ENCODE results near the gene GMEB2.
"Not testable (repeated sequence)": the region's sequence is repeated elsewhere in the genome, so short reads cannot be mapped to it uniquely, and the experiment has no call there.

Gene GMEB2

GRCh38 chr20:63639093-63639975 lies 12.4 kb upstream of the GMEB2 start:
- peak; percentile 51 for DNase-seq (ENCODE audit: low read depth in 2 of 2)

- no peak for DNase-seq (ENCODE audit: low read depth in 2 of 2)
These were observed 10.1 kb upstream of the GMEB2 start for GRCh38 chr20:63636752-63637628.

GRCh38 chr20:63635431-63636141 lies 8.7 kb upstream of the GMEB2 start:
- peak; percentile 42 to 45 for DNase-seq (ENCODE audit: low read depth in 2 of 2)

GRCh38 chr20:63633732-63634131 lies 6.8 kb upstream of the GMEB2 start:
- no peak for DNase-seq (ENCODE audit: low read depth in 2 of 2)

- DNase-seq (ENCODE audit: low read depth in 2 of 2): not testable (repeated sequence)
These were observed 4.5 kb upstream of the GMEB2 start for GRCh38 chr20:63631426-63631825.

- not testable (repeated sequence) for DNase-seq (ENCODE audit: low read depth in 2 of 2)
These were observed 4.1 kb upstream of the GMEB2 start for GRCh38 chr20:63630956-63631355.

GRCh38 chr20:63628246-63628975 lies 1.5 kb upstream of the GMEB2 start:
- DNase-seq (ENCODE audit: low read depth in 2 of 2): peak in 1 of 2 donors; percentile 50

- no peak for DNase-seq (ENCODE audit: low read depth in 2 of 2)
These were observed 897 bp upstream of the GMEB2 start for GRCh38 chr20:63627751-63628245.

GRCh38 chr20:63627129-63627750 lies 339 bp upstream of the GMEB2 start:
- peak; percentile 87 to 90 for DNase-seq (ENCODE audit: low read depth in 2 of 2)

- DNase-seq (ENCODE audit: low read depth in 2 of 2): no peak
These were observed 1.0 kb downstream of the GMEB2 start for GRCh38 chr20:63625771-63626423.

GRCh38 chr20:63624486-63624885 lies 2.4 kb downstream of the GMEB2 start:
- no peak for DNase-seq (ENCODE audit: low read depth in 2 of 2)

GRCh38 chr20:63622732-63623131 lies 4.2 kb downstream of the GMEB2 start:
- DNase-seq (ENCODE audit: low read depth in 2 of 2): no peak

GRCh38 chr20:63622096-63622495 lies 4.8 kb downstream of the GMEB2 start:
- DNase-seq (ENCODE audit: low read depth in 2 of 2): no peak

GRCh38 chr20:63620991-63621390 lies 5.9 kb downstream of the GMEB2 start:
- DNase-seq (ENCODE audit: low read depth in 2 of 2): no peak

GRCh38 chr20:63619505-63619904 lies 7.4 kb downstream of the GMEB2 start:
- DNase-seq (ENCODE audit: low read depth in 2 of 2): no peak

- no peak for DNase-seq (ENCODE audit: low read depth in 2 of 2)
These were observed 7.8 kb downstream of the GMEB2 start for GRCh38 chr20:63619086-63619485.

- no peak for DNase-seq (ENCODE audit: low read depth in 2 of 2)
These were observed 8.5 kb downstream of the GMEB2 start for GRCh38 chr20:63618291-63618980.

- DNase-seq (ENCODE audit: low read depth in 2 of 2): no peak
These were observed 9.0 kb downstream of the GMEB2 start for GRCh38 chr20:63617876-63618265.

- DNase-seq (ENCODE audit: low read depth in 2 of 2): no peak
These were observed 9.6 kb downstream of the GMEB2 start for GRCh38 chr20:63617092-63617875.
